ENCODE measurements around the gene DTNBP1.

DTNBP1 gene

GRCh38 chr6:15510536-15511247 lies 152.1 kb downstream of the DTNBP1 start:
- no peaks in the 10 kb centered on the region for H3K36me3 ChIP-seq (ENCODE audit: control insufficient read depth, insufficient read depth, low read length)
- no peak overlapping the region for H3K4me2 ChIP-seq (ENCODE audit: low read length)
- no peak for TF ChIP-seq CTCF (IDR thresholded peaks at IDR 0.05)
- H2AFZ ChIP-seq: no peak overlapping the region
- H3K4me3 ChIP-seq (ENCODE audit: low read depth, low read length): no peak overlapping the region
- H3K27ac ChIP-seq: no peak overlapping the region
- H3K9me3 ChIP-seq (ENCODE audit: control insufficient read depth, low read length): no peaks in the 10 kb centered on the region
- H3K4me1 ChIP-seq: peaks cover 6% of the 10 kb centered on the region
- no peak overlapping the region for H3K9ac ChIP-seq
- H3K79me2 ChIP-seq: peaks cover 5% of the 10 kb centered on the region
- H3K27me3 ChIP-seq (ENCODE audit: control insufficient read depth, insufficient read depth, low read length): no peaks in the 10 kb centered on the region

GRCh38 chr6:15510121-15510520 lies 152.7 kb downstream of the DTNBP1 start:
- no peaks in the 10 kb centered on the region for H3K9me3 ChIP-seq (ENCODE audit: control insufficient read depth, low read length)
- TF ChIP-seq CTCF (IDR thresholded peaks at IDR 0.05): no peak
- peaks cover 11% of the 10 kb centered on the region for H3K4me1 ChIP-seq
- H3K4me2 ChIP-seq (ENCODE audit: low read length): no peak overlapping the region
- H2AFZ ChIP-seq: no peak overlapping the region
- H3K79me2 ChIP-seq: peaks cover 5% of the 10 kb centered on the region
- no peaks in the 10 kb centered on the region for H3K27me3 ChIP-seq (ENCODE audit: control insufficient read depth, insufficient read depth, low read length)
- no peak overlapping the region for H3K9ac ChIP-seq
- no peak overlapping the region for H3K27ac ChIP-seq
- H3K36me3 ChIP-seq (ENCODE audit: control insufficient read depth, insufficient read depth, low read length): no peaks in the 10 kb centered on the region
- H3K4me3 ChIP-seq (ENCODE audit: low read depth, low read length): no peak overlapping the region

- Histone ChIP-seq H3K79me2 (peaks cover 5% of the 10 kb centered on the region), H3K27ac (no peak overlapping the region), H3K9me3 (ENCODE audit: control insufficient read depth, low read length) (no peaks in the 10 kb centered on the region), H3K27me3 (ENCODE audit: control insufficient read depth, insufficient read depth, low read length) (no peaks in the 10 kb centered on the region), H3K4me2 (ENCODE audit: low read length) (no peak overlapping the region), H3K4me3 (ENCODE audit: low read depth, low read length) (no peak overlapping the region), H3K36me3 (ENCODE audit: control insufficient read depth, insufficient read depth, low read length) (no peaks in the 10 kb centered on the region), H3K9ac (no peak overlapping the region), H2AFZ (no peak overlapping the region), H3K4me1 (peaks cover 13% of the 10 kb centered on the region)
- no peak for TF ChIP-seq CTCF (IDR thresholded peaks at IDR 0.05)
Measured at GRCh38 chr6:15509335-15509933, 153.4 kb downstream of the DTNBP1 start.

- H2AFZ ChIP-seq: no peak overlapping the region
- no peak overlapping the region for H3K4me3 ChIP-seq (ENCODE audit: low read depth, low read length)
- H3K27me3 ChIP-seq (ENCODE audit: control insufficient read depth, insufficient read depth, low read length): no peaks in the 10 kb centered on the region
- H3K27ac ChIP-seq: no peak overlapping the region
- H3K9ac ChIP-seq: no peak overlapping the region
- H3K9me3 ChIP-seq (ENCODE audit: control insufficient read depth, low read length): no peaks in the 10 kb centered on the region
- no peaks in the 10 kb centered on the region for H3K36me3 ChIP-seq (ENCODE audit: control insufficient read depth, insufficient read depth, low read length)
- peaks cover 18% of the 10 kb centered on the region for H3K4me1 ChIP-seq
- no peak overlapping the region for H3K4me2 ChIP-seq (ENCODE audit: low read length)
- TF ChIP-seq CTCF (IDR thresholded peaks at IDR 0.05): no peak
- peaks cover 5% of the 10 kb centered on the region for H3K79me2 ChIP-seq
Measured at GRCh38 chr6:15508931-15509330, 153.9 kb downstream of the DTNBP1 start.

- Histone ChIP-seq H3K4me1 (peaks cover 22% of the 10 kb centered on the region), H3K9ac (no peak overlapping the region), H3K4me3 (ENCODE audit: low read depth, low read length) (no peak overlapping the region), H3K9me3 (ENCODE audit: control insufficient read depth, low read length) (no peaks in the 10 kb centered on the region), H3K36me3 (ENCODE audit: control insufficient read depth, insufficient read depth, low read length) (no peaks in the 10 kb centered on the region), H3K4me2 (ENCODE audit: low read length) (no peak overlapping the region), H3K27ac (no peak overlapping the region), H3K27me3 (ENCODE audit: control insufficient read depth, insufficient read depth, low read length) (no peaks in the 10 kb centered on the region), H3K79me2 (peaks cover 5% of the 10 kb centered on the region), H2AFZ (no peak overlapping the region)
- no peak for TF ChIP-seq CTCF (IDR thresholded peaks at IDR 0.05)
Measured at GRCh38 chr6:15508441-15508871, 154.4 kb downstream of the DTNBP1 start.
